ENCODE data around the gene CLRN3.
A peak's percentile ranks its signal among the peaks of the same experiment; 100 is the strongest.

Gene CLRN3

GRCh38 chr10:127892743-127893142 lies at the start of gene CLRN3:
CLRN3 (minus strand) TSS chr10:127892941; CDS start chr10:127892784, 157 bp downstream.
- DNase-seq (ENCODE audit: low spot score), result peak; percentile 80

- no peak for DNase-seq (ENCODE audit: low spot score)
Observed at GRCh38 chr10:127940866-127941640, 48.3 kb upstream of the CLRN3 start.

GRCh38 chr10:127939786-127940330 lies 47.1 kb upstream of the CLRN3 start:
- DNase-seq (ENCODE audit: low spot score), result no peak

DNA sequence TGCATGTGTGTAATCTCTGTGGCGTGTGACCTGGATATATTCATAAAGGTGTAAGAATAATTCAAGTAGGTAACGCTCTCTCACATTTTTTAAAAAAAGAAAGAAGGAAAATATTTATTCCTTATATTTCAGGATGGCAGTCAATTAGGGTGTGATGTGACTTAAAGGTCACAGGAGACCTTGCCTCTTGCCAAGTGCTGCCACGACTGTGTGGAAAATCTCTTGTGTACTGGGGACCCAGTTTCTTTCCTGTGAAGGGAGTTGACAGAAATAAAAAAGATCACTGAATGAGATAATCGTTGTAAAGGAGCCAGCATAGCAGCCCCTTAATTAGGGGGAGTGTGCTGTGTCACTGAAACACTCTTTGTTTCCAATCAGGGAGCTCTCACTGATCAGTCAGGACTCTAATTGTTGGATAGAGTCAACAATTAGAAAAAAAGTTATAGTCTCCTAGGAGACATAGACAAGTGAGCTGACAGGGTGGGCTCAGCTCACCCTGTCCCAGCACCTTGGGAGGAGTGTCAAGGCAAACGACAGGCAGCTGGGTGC lies 45.2 kb upstream of the CLRN3 start:
- DNase-seq (ENCODE audit: low spot score), result no peak

DNA sequence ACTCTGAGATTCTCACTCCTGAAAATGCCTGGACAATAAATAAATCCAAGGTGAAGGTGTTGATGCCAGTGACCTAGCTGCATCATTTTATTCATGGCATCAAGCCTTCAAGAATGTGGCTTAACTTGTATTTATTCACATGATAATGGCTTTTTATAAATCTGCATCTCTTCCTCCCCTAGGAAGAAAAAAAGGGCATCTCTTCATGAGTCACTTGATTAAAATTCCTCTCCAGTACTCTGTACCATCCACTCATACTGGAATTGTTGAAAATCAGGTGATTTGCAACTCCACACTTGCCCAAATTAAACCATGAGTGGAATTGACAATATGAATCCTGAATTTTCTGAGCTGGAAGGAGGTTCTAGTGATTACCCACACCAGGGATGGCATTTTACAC lies 44.3 kb upstream of the CLRN3 start:
- DNase-seq (ENCODE audit: low spot score), result no peak

DNA sequence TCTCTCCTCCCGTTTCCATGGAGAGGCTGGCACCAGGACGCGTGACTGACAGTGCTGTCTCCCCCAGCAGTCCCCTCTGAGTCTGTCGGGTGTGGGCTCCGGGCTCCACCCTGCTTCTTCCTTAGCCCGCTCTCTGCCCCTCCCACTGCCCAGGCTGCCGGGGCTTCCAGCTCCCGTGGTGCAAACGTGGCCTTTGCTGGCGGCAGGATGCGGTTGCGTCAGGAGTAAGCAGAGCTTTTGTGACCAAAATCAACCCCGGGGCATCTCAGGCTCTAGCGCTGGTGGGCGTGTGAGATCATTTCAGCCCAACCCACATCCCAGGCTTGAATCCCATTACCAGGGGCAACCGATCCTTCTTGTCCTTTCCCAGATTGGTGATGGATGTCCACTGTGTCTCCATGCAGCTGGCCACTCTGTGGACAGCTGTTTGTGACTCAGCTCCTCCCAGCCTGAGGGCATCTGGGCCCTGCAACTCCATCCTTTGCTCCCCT lies 42.4 kb upstream of the CLRN3 start:
- no peak for DNase-seq (ENCODE audit: low spot score)

DNA sequence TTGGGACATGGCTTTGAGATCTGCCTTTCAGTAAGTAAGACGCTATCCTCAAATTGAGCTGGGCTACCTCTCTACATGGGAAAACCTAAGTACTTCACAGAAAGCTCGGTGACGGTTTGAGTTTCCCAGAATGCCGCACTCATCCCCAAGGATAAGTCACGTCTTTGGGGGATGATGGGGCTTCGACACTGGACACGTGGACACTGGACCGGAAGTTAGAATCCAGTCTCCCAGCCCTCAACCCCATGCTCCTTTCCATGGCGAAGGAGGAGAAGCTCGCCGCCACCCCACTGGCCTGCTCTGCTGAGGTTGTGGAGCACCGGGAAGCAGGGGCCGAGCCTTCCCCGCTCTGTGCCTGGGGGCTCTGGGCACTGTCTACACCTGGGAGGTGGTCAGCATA lies 41.6 kb upstream of the CLRN3 start:
- no peak for DNase-seq (ENCODE audit: low spot score)

- DNase-seq (ENCODE audit: low spot score), result no peak
Observed at GRCh38 chr10:127933271-127933670, 40.5 kb upstream of the CLRN3 start.

GRCh38 chr10:127932521-127933270 lies 40.0 kb upstream of the CLRN3 start:
- DNase-seq (ENCODE audit: low spot score), result no peak

GRCh38 chr10:127928021-127928806 lies 35.5 kb upstream of the CLRN3 start:
- DNase-seq (ENCODE audit: low spot score), result no peak

DNA sequence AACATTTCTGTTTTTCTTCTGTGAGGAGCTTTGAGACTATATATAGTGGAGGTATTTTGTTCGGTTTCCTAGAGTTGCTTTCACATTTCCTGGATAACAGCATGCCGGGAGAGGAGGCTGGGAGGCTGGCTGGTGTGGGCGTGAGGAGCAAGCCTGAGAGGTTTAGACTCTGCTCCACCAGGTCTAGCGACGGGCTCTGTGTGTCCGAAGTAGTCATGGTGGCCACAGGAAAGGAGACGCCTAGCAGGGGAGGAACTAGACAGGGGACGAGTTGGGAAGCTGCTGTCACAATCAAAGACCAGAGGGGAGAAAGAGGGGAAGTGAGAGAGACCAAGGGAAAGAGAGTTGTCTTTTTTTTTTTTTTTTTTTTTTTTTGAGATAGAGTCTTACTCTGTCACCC lies 33.7 kb upstream of the CLRN3 start:
- no peak for DNase-seq (ENCODE audit: low spot score)

DNA sequence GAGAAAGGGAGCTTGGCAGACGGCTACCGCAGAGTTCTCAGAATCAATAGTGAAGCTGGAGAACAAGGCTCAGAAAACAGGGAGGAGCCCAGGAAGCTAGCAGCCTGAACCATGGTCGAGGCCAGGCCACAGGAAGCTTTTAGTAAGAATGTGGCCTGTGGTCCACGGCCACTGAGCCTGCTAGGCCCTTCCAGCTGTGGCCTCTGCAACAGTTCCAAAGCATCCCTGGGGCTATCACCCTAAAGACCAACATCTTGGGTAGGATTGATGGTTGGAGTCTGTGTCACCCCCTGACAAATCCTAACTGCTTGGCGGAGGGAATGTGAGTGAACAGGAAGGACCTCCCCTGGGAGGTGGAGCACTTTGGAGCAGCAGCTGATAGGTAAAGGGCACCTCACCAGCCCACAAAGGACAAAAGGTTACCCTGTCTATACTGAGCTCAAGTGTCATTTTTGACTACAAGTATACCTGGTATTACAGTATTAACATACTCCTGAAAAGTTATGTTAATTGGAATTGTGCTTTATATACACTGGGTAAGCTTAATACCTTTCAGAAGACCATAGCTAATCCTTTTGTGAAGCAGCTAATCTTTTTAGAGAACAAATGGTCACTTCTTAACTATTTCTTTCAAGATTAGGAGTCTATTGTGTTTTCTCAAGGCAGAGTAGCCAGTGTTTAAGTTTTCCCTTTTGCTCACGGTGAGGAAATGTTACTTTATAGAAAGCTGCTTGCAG lies 32.9 kb upstream of the CLRN3 start:
- DNase-seq (ENCODE audit: low spot score), result no peak

DNA sequence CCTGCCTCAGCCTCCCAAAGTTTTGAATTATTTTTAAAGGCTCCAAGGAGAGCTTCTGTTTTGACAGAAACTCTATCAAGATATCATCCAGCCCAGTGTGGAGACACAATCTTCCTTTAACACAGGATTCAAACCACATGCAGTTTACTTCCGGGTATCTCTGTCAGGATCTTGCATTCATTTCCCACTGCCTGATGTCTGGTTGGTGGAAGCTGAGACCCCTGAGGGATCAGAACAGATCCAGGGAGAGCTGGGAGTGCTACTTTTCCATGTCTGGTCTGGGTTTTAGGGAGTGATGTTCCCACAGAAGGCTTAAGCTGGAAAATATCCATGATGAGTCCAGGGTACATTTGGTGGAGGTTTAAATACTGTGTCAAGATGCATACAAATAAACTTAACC lies 30.9 kb upstream of the CLRN3 start:
- DNase-seq (ENCODE audit: low spot score), result no peak

GRCh38 chr10:127922675-127923366 lies 30.1 kb upstream of the CLRN3 start:
- peak; percentile 29 for DNase-seq (ENCODE audit: low spot score)

DNA sequence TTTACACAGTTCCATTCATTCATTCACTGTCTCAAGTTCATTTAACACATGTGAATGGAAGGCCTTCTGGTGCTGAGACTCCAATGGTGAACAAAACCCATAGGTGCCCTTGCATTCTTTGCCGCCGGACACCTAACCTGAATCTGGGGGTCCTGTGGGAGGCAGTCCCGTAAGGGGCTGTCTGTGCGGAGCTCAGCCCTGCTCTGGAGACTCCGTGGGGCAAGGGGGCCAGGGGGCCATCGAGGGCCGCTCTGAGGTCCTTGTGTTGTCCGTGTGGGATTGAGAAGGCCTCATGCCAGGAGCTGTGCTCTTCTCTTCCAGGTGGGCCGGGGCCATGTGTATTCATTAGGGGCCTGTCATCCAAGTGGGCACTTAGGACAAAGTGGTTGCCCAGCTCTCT lies 29.5 kb upstream of the CLRN3 start:
- no peak for DNase-seq (ENCODE audit: low spot score)

DNA sequence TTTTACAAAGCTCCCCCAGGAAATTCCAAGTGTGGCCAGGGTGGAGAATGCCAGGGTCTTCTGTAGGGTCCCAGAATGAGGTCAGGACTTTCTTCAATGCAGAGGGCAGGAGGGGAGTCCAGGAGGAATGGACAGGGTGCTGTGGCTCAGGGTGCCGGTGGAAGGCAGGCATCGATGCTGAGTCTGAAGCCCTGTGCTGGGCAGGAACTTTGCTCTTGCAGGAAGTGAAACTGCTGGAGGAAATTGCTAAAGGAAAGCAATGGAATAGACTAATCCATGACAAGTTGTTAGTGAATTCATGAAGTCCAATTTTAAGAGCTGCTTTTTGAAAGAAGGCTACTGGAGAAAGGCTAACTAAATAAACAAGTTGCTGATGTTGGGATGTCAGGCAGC lies 29.0 kb upstream of the CLRN3 start:
- no peak for DNase-seq (ENCODE audit: low spot score)

DNA sequence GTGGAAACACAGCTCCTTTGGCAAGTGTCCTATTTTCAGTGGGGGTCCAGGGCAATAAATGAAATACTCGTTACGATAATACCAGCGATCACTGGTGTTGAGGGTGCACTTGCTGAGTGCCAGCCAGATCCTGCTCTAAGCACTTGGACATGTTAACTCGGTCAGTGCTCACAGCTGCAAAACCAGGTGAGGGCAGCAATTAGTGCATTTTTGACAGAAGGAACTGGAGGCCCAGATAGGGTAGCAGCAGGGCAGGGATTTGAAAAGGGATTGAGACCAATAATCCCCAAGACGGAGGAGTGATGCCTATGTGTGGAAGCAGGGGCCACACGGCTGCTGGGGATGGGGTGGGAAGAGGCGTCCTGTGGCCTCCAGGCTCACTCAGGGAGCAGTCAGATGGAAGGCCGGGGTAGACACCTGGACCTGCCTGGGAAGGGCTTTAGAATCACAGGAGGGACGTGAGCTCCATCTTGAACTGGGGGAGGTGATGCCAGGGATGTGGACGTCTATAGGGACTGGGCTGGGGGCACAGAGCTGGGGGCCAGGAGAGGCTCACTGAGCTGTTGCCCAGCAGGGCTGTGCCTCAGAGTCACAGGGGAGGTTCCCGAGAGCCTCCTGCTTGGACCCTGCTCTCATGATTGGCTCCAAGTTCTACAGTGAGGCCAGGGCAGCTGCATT lies 28.5 kb upstream of the CLRN3 start:
- DNase-seq (ENCODE audit: low spot score), result no peak

GRCh38 chr10:127920306-127921074 lies 27.7 kb upstream of the CLRN3 start:
- DNase-seq (ENCODE audit: low spot score), result no peak

Data from LoVo (cell line).